G401.6 (cell line): Measurements from ENCODE around the gene OR56A3.
"Not testable (repeated sequence)": the region's sequence is repeated elsewhere in the genome, so short reads cannot be mapped to it uniquely, and the experiment has no call there.

ENCODE experiments used
- FAIRE-seq: peaks from 2 replicates; lab custom pipeline; 2012; peaks lifted over from hg19 to GRCh38; lab: Jason Lieb, UNC

The OR56A3 gene, protein sequence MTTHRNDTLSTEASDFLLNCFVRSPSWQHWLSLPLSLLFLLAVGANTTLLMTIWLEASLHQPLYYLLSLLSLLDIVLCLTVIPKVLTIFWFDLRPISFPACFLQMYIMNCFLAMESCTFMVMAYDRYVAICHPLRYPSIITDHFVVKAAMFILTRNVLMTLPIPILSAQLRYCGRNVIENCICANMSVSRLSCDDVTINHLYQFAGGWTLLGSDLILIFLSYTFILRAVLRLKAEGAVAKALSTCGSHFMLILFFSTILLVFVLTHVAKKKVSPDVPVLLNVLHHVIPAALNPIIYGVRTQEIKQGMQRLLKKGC

GRCh38 chr11:5941951-5942350, at the start of gene OR56A3:
OR56A3 (plus strand) TSS chr11:5942251; CDS start chr11:5947347, 5,096 bp downstream.
- FAIRE-seq = no peak

DNA sequence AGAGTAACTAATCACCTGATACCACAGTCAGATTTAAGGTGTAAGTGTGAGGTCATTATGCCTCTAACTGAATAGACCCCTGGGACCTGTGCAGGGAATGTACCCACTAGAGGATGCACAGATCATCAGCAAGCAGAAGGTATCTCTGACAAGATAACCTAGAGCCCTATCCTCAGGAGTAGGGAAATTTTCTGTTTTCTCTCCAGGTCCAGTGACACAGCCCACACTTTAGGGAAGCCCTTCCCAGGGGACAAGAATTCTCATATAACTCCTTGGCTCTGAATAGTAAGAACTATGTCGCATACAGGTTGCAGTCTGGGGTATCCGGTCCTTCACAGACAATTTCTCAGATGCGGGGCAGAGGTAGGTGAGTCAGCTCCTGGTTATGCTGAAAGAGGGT, 49.1 kb upstream of the OR56A3 start, which contains the start of gene OR52E5:
OR52E5 (plus strand) TSS at position 301 of the 400 bp plus-strand sequence. CDS start 7,569 bp downstream, outside the sequence.
- no peak for FAIRE-seq

GRCh38 chr11:5899534-5899933, 42.5 kb upstream of the OR56A3 start:
- FAIRE-seq = no peak

DNA sequence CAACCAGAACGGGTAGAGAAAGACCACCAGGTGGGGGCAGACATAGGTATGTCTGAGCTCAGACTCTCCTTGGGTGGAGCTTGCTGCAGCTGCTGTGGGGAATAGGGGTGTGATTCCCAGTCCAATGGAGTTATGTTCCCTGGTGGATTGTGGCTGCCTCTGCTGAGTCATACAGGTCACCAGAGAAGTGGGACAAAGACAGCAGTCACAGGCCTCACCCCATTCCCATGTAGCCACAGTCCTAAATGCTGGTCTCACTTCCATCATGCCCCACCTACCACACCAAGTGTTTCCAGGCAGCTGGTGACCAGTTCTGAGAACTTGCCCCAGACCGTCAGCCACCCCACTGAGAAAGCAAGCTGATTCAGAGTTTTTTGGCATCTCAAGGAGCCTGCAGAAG, 31.5 kb upstream of the OR56A3 start:
- FAIRE-seq = no peak

DNA sequence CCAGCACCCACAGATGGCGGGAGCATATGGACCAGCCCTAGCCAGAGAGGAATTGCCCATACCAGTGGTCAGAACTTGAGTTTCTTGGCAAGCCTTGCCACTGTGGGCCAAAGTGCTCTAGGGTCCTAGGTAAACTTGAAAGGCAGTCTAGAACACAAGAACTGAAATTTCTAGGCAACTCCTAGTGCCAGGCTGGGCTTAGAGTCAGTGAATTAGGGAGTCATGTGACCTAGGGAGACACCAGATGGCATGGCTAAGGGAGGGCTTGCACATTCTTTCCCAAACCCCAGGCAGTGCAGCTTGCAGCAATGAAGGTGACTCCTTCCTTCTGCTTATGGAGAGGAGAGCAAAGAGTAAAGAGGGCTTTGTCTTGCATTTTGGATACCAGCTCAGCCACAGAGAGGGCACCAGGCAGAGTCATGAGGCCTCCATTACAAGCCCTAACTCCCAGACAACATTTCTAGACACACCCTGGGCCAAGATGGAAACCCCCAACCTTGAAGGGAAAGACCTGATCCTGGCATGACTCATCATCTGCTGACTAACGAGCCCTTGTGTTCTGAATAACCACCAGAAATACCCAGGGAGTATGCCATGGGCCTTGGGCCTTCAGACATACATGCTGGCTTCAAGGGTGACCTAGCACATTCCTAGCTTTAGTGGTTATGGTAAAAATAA, 19.2 kb upstream of the OR56A3 start:
- no peak for FAIRE-seq

GRCh38 chr11:5923427-5923776, 18.6 kb upstream of the OR56A3 start:
- FAIRE-seq = no peak

- no peak for FAIRE-seq
Observed at GRCh38 chr11:5923794-5924193, 18.3 kb upstream of the OR56A3 start.

DNA sequence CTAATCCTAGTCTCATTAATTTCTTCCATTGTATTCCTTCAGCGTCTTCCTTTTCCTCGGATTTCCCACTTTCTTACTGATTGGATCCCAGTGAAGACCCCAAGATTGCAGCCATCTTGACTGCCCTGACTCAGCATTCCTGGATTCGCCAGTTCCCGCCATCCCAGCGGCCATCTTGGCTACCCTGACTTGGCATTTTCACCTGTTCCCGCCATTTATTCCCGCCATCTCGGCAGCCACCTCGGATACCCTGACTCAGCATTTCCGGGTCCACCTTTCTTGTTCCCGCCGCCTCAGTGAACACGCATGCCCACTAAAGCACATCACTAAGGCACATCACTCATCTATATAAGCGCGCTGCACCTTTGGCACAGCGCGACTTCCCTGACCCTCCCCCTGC, 13.8 kb upstream of the OR56A3 start:
- FAIRE-seq = no peak

DNA sequence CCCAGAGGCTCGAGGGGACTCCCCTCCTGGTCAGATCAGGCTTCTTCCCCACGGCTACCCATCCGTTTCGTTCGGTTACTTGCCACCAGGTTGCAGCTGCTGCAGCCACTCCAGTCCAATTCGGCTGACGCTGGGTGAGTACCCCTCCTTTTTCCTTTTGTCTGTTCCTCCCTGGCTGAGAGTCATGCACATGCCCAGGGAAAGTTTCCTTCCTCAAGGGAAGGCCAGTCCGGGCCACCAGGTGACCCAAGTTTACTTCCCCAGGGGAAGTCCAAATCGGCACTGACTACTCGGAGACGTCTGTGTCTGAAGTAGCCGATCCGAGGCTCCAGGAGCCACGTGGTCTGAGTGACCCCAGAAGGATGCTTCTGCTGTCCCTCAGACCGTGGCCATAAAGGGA, 13.2 kb upstream of the OR56A3 start:
- FAIRE-seq = no peak

DNA sequence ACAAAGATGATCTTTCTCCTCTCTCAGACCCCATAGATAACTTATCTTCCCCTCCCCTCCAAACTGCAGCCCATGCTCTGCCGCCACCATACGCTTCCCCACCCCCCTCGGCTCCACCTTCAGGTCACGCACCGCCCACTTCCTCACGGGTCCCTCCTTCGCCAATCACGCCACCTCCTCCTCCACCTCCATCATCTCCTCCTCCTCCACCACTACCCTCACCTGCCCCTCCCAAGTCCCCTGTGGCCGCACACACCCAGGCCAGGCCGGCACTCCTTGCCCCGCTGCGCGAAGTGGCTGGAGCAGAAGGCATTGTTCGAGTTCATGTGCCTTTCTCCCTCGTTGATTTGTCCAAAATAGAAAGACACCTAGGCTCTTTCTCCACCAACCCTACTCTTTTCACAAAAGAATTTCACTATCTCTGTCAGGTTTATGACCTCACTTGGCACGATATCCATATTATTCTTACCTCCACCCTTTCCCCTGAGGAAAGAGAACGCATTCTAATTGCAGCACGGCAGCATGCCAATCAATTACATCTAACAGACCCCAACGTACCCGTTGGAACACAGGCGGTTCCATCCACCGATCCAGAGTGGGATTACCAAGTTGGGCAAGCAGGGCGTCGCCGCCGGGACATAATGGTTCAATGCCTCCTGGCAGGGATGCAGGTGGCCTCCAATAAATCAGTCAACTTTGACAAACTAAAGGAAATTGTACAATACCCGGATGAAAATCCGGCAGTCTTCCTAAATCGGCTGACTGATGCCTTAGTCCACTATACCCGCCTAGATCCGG, 12.3 kb upstream of the OR56A3 start:
- no peak for FAIRE-seq

GRCh38 chr11:5930614-5931013, 11.4 kb upstream of the OR56A3 start:
- no peak for FAIRE-seq

- FAIRE-seq = no peak
Observed at GRCh38 chr11:5931061-5931460, 11.0 kb upstream of the OR56A3 start.

DNA sequence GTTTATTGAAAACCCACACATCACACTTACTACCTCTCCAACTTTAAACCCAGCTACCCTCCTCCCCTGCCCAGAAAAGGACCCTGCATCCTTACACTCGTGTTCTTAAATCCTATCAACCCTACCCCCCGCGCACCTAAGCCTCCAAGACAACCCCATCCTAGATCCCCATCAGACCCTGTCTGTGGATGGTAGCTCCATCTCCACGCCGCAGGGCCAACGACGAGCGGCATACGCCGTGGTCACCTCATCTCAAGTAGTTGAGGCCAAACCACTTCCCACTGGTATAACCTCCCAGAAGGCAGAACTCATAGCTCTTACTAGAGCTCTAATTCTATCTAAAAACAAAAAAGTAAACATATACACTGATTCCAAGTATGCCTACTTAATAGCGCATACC, 9.4 kb upstream of the OR56A3 start:
- no peak for FAIRE-seq

- no peak for FAIRE-seq
Observed at GRCh38 chr11:5933116-5933515, 8.9 kb upstream of the OR56A3 start.

- FAIRE-seq = no peak
Observed at GRCh38 chr11:5937868-5938602, 4.0 kb upstream of the OR56A3 start.

GRCh38 chr11:5938603-5938965, 3.5 kb upstream of the OR56A3 start:
- FAIRE-seq = no peak

DNA sequence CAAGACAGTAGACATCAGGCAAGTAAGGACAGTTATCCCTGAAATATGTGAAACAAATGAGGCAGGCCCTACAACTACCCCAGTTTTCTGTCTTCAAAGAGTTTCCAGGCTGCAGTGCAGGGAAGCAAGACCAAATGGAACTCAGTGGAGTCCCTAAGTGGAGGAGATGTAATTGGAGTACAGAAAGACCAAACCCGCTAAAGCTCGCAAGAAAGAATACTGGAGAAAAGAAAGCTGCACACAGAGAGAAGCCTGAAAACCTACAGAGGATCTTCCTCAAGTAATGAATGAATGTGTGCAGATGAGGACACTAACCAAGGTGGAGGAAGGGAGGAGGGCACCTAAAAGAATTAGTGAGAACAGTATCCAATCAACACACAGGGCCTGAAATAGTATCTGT, 1.3 kb upstream of the OR56A3 start:
- no peak for FAIRE-seq

DNA sequence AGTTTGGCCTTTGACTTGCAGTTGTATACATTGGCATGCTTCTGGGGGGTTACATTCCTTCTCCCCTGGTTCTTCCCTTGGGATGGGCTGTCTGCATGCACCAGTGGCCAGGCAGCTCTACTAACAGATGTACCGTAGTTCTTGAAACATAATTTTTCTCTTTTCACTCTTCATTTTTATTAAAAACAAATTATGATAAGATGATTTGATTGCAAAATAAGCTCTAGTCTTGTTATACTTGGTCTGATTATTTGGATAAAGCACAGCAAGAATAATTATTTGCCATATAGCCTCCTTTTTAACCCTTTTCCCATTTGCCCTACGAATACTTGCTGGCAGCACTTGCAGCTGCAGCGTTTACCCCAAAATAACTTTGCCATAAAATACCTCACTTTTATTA, 13.5 kb downstream of the OR56A3 start:
- FAIRE-seq = no peak

DNA sequence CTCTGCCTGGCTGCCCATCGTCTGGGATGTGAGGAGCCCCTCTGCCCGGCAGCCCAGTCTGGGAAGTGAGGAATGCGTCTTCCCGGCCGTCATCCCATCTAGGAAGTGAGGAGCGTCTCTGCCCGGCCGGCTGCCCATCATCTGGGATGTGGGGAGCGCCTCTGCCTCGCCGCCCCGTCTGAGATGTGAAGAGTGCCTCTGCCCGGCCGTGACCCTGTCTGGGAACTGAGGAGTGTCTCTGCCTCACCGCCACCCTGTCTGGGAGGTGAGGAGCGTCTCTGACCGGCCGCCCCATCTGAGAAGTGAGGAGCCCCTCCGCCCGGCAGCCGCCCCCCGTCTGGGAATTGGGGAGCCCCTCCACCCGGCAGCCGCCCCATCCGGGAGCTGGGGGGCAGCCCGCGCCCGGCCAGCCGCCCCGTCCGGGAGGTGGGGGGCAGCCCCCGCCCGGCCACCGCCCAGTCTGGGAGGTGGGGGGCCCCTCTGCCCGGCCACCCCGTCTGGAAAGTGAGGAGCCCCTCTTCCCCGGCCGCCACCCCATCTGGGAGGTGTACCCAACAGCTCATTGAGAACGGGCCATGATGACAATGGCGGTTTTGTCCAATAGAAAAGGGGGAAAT, 18.8 kb downstream of the OR56A3 start:
- FAIRE-seq = not testable (repeated sequence)

- FAIRE-seq = no peak
Observed at GRCh38 chr11:5966958-5967357, 24.9 kb downstream of the OR56A3 start.

DNA sequence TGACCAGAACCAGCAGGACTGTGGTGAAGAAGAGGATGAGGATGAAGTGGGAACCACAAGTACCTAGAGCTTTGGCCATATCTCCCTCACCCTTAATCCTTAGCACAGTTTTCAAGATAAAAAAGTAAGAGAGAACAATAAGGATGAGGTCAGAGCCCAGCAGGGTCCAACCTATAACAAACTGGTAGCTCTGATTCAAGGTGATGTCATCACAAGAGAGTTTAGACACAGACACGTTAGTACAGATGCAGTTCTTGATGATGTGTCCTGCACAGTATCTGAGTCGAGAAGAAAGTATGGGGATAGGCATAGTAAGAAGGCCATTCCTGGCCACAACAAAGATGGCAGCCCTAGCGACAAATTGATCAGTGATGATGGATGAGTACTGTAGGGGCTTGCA, 25.7 kb downstream of the OR56A3 start:
- FAIRE-seq = no peak

DNA sequence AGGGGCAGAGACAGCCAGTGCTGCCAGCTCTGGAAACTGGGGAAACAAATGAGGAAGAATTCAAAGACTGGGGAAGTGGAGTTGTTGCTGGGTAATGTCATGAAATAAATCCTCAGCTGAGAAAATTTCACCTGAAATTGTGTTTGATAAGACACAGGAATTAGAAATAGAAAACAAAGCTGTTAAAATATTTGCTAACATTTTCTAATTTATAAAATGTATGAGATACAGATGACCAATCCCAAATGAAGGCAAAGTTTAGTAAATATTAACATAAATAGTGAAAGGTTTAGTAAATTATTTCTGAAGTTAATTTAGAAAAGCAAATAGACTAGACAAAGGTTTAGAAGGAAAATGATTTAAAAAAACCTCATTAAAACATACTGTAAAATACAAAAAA, 26.3 kb downstream of the OR56A3 start, which contains the start of gene OR56A5:
OR56A5 (minus strand) TSS at position 101 of the 400 bp plus-strand sequence; CDS start at position 101, 0 bp downstream.
- no peak for FAIRE-seq
